ENCODE measurements around the gene MAP2K5.

- TF ChIP-seq, protein P1, sequence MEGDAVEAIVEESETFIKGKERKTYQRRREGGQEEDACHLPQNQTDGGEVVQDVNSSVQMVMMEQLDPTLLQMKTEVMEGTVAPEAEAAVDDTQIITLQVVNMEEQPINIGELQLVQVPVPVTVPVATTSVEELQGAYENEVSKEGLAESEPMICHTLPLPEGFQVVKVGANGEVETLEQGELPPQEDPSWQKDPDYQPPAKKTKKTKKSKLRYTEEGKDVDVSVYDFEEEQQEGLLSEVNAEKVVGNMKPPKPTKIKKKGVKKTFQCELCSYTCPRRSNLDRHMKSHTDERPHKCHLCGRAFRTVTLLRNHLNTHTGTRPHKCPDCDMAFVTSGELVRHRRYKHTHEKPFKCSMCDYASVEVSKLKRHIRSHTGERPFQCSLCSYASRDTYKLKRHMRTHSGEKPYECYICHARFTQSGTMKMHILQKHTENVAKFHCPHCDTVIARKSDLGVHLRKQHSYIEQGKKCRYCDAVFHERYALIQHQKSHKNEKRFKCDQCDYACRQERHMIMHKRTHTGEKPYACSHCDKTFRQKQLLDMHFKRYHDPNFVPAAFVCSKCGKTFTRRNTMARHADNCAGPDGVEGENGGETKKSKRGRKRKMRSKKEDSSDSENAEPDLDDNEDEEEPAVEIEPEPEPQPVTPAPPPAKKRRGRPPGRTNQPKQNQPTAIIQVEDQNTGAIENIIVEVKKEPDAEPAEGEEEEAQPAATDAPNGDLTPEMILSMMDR (conservative IDR thresholded peaks at IDR 0.05): no peak
- no peak for TF ChIP-seq ZFX (IDR thresholded peaks at IDR 0.05)
These were observed 41.7 kb downstream of the MAP2K5 start for GRCh38 chr15:67584157-67584556.
